Kidney (tissue), 14 donors: ENCODE results near the gene CYP4F11. TPM values are rescaled to one million over a fixed set of nuclear protein-coding genes. Genes with fewer than 3 reads are reported as not detected.

ENCODE experiments used
- DNase-seq, 5 donors: peaks; one replicate each; pipeline ENCODE4 v3.0.0-alpha.2; 2013 to 2020
- FAIRE-seq: peaks from 2 replicates; lab custom pipeline; 2012; peaks lifted over from hg19 to GRCh38; lab: Jason Lieb, UNC
- H3K27ac ChIP-seq, 2 donors: one replicate each; pipeline ENCODE4 v1.7.0; 2013; ENCODE audit warnings: low read depth in 2 of 2, low read length in 2 of 2, inconsistent platforms in 1 of 2
- H3K27me3 ChIP-seq: one replicate; pipeline ENCODE4 v1.7.1; 2013; ENCODE audit warnings: low read length, inconsistent platforms; ENCODE audit not compliant: control insufficient read depth, insufficient read depth
- H3K36me3 ChIP-seq, 3 donors: one replicate each; pipeline versions ENCODE4 v1.7.0 to v1.7.1; 2013; ENCODE audit warnings: low read length in 3 of 3, control low read depth in 1 of 3, inconsistent platforms in 1 of 3; ENCODE audit not compliant: insufficient read depth in 3 of 3, control insufficient read depth in 2 of 3
- H3K4me1 ChIP-seq, 3 donors: one replicate each; pipeline versions ENCODE4 v1.7.0 to v1.7.1; 2013; ENCODE audit warnings: low read length in 3 of 3, inconsistent platforms in 1 of 3, low read depth in 1 of 3; ENCODE audit not compliant: control insufficient read depth in 2 of 3, insufficient read depth in 2 of 3
- H3K4me3 ChIP-seq, 3 donors: one replicate each; pipeline versions ENCODE4 v1.7.0 to v1.8.1; 2013; ENCODE audit warnings: low read length in 3 of 3, control low read depth in 1 of 3, inconsistent platforms in 1 of 3
- H3K9ac ChIP-seq, 3 donors: one replicate each; pipeline versions ENCODE4 v1.7.0 to v1.7.1; 2013; ENCODE audit warnings: low read length in 3 of 3, control low read depth in 1 of 3, inconsistent platforms in 1 of 3
- H3K9me3 ChIP-seq, 3 donors: one replicate each; pipeline versions ENCODE4 v1.7.0 to v1.7.1; 2013; ENCODE audit warnings: low read length in 3 of 3, control low read depth in 1 of 3, inconsistent platforms in 1 of 3; ENCODE audit not compliant: control insufficient read depth in 2 of 3, insufficient read depth in 1 of 3
- intact Hi-C: fragments of 100-400 bp; cut with DNase I; formaldehyde crosslinking; loops from one replicate; pipeline ENCODE4 v1.11.1; 2022
- polyA plus RNA-seq: library from polyadenylated mRNA; stranded (reverse); fragments of 350-450 nt; fragmentation: Illumina TruSeq; extraction: RNeasy Lipid Tissue Mini Kit (QIAGEN cat#74804); gene quantifications from one replicate; pipeline ENCODE4 v1.2.3, GENCODE V29; 2014; ENCODE audit warnings: low read depth, low replicate concordance; ENCODE audit not compliant: insufficient read depth
- total RNA-seq: library from RNA; stranded (reverse); fragmentation: NEBNext Ultra II Directional; extraction: Animal tissue kit (Norgen Biotek cat#: 25700); gene quantifications from one replicate; pipeline ENCODE4 v1.2.1, GENCODE V29; 2021
- TF ChIP-seq, protein P1 (sequence below): IDR thresholded peaks from 3 replicates; pipeline ENCODE4 v1.5.1; 2012; ENCODE audit warnings: mild to moderate bottlenecking, moderate library complexity, borderline replicate concordance; ENCODE audit not compliant: insufficient read depth; ENCODE audit errors: extremely low read depth
- donor health status: control.
- donor health status: control.
- donor health status: control.
- donor health status: control.
- donor health status: control.
- donor health status: DM: yes; HTN: yes; CAD: no.
- donor health status: Normal renal cell carcinoma (clear cell type).

Gene CYP4F11
- total and polyA plus RNA-seq, 2 donors from 2014 or later: 2.1 to 7.2 TPM

DNA sequence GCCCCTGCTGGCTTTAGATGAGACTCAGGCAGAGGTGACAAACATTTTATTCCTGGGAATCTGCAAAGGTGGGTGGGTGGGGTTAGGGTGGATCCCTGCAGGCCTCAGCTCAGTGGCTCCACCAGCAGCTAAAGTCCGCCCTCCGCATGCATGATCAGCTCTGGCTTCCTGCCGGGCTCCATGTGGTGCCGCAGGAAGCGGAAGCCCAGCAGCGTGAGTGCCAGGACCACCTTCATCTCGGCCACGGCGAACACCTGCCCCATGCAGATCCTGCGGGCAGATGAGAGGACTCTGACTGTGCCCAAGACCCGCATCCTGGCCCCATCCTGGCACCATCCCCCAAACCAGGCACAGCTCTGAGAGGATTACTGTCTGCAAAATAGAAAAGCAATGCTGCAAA is 62.8 kb downstream of the CYP4F11 start:
- H3K27ac ChIP-seq: no peak overlapping the region
- no peak for FAIRE-seq
- no peaks in the 10 kb centered on the region for H3K36me3 ChIP-seq
- DNase-seq: peak in 3 of 5 donors; percentile 5 to 15 (median 8)
- intact Hi-C loops: no loop called here
- TF ChIP-seq, protein P1, sequence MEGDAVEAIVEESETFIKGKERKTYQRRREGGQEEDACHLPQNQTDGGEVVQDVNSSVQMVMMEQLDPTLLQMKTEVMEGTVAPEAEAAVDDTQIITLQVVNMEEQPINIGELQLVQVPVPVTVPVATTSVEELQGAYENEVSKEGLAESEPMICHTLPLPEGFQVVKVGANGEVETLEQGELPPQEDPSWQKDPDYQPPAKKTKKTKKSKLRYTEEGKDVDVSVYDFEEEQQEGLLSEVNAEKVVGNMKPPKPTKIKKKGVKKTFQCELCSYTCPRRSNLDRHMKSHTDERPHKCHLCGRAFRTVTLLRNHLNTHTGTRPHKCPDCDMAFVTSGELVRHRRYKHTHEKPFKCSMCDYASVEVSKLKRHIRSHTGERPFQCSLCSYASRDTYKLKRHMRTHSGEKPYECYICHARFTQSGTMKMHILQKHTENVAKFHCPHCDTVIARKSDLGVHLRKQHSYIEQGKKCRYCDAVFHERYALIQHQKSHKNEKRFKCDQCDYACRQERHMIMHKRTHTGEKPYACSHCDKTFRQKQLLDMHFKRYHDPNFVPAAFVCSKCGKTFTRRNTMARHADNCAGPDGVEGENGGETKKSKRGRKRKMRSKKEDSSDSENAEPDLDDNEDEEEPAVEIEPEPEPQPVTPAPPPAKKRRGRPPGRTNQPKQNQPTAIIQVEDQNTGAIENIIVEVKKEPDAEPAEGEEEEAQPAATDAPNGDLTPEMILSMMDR: no peak
- no peaks in the 10 kb centered on the region for H3K27me3 ChIP-seq
- no peak overlapping the region for H3K9ac ChIP-seq
- H3K9me3 ChIP-seq: no peaks in the 10 kb centered on the region
- H3K4me3 ChIP-seq: no peak overlapping the region
- H3K4me1 ChIP-seq: no peaks in the 10 kb centered on the region

DNA sequence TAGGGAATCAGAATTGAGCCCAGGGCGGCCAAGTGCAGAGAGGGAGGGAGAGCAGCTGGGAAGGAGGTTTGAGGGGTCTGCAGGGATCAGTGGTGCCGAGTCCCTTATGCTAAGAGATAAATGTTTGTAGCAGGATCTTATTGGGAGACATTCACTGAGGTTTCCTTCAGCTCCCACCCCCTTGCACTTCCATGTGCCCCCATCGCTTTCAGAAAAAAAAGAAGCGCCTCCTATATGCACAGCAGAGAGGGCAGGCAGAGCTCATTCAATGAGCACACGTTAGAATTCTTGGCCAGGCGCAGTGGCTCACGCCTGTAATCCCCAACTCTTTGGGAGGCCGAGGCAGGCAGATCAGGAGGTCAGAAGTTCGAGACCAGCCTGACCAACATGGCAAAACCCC is 64.5 kb downstream of the CYP4F11 start:
- intact Hi-C loops: loop anchor here (10.0 kb wide), 1 partner anchor 245 kb away; no protein-coding TSS in a partner anchor
- DNase-seq (no peak), FAIRE-seq (no peak)
- TF ChIP-seq, protein P1: no peak
- H3K9me3 ChIP-seq: no peaks in the 10 kb centered on the region
- H3K27me3 ChIP-seq: no peaks in the 10 kb centered on the region
- no peak overlapping the region for H3K9ac ChIP-seq
- H3K4me3 ChIP-seq: no peak overlapping the region
- no peaks in the 10 kb centered on the region for H3K36me3 ChIP-seq
- no peak overlapping the region for H3K27ac ChIP-seq
- no peaks in the 10 kb centered on the region for H3K4me1 ChIP-seq

DNA sequence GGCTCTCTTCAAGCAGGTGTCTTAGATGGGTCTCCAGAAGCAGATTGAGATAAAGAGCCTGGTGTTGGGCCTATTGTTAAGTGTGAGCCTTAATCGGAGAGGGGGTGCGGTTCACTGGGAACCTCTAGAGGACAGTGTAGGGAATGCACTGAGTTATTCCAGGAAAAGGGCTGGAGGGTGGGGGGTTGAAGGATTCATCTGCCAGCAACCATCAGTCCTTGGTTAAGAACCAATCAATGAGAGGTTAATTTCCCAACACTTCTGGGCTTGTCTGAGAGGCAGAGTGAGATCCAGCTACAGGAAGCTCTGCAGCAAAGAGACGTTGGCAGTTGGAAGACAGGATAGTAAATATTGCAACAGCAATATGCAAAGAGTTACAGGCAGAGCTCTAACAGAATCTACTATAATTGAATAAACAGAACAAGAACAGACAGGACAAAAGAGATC is 65.2 kb downstream of the CYP4F11 start:
- TF ChIP-seq, protein P1: peak; percentile 55
- intact Hi-C loops: loop anchor here (10.0 kb wide), 1 partner anchor 244 kb away; no protein-coding TSS in a partner anchor
- Histone ChIP-seq H3K9ac (no peak overlapping the region), H3K27ac (no peak overlapping the region), H3K36me3 (no peaks in the 10 kb centered on the region), H3K27me3 (no peaks in the 10 kb centered on the region), H3K4me1 (no peaks in the 10 kb centered on the region), H3K9me3 (no peaks in the 10 kb centered on the region), H3K4me3 (no peak overlapping the region)
- DNase-seq (peak in 3 of 5 donors; percentile 14 to 32 (median 22)), FAIRE-seq (no peak)

DNA sequence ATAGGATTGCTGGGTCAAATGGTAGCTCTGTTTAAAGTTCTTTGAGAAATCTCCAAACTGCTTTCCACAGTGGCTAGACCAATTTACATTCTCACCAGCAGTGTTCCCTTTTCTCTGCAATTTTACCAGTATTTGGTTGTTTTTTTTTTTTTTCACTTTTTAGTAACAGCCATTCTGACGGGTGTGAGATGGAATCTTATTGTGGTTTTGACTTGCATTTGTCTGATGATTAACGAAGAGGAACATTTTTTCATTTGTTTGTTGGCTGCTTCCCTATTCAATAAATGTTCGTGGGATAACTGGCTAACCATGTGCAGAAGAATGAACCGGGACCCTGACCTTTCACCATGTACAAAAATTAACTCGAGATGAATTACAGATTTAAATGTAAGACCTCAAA is 67.7 kb downstream of the CYP4F11 start:
- no peak overlapping the region for H3K27ac ChIP-seq
- no peaks in the 10 kb centered on the region for H3K36me3 ChIP-seq
- no peak for DNase-seq
- H3K9ac ChIP-seq: no peak overlapping the region
- H3K27me3 ChIP-seq: no peaks in the 10 kb centered on the region
- FAIRE-seq: no peak
- H3K4me1 ChIP-seq: no peaks in the 10 kb centered on the region
- H3K9me3 ChIP-seq: no peaks in the 10 kb centered on the region
- no peak overlapping the region for H3K4me3 ChIP-seq
- TF ChIP-seq, protein P1: no peak
- intact Hi-C loops: loop anchor here (10.0 kb wide), 1 partner anchor 242 kb away; no protein-coding TSS in a partner anchor
